MM.1S (cell line): ENCODE data around the gene LDLRAD4.

Experiments used
- DNase-seq: peaks from one replicate; pipeline ENCODE4 v3.0.0-alpha.2; 2015
- H2AFZ ChIP-seq: fragments of 300-600 bp; sonication (generic); 2 replicates; pipeline ENCODE4 v1.6.0; 2016; ENCODE audit warnings: antibody characterized with exemption, low read length
- H3F3A ChIP-seq: fragments of 300-600 bp; sonication (generic); 2 replicates; pipeline ENCODE4 v1.6.1; 2016; ENCODE audit warnings: mild to moderate bottlenecking, antibody characterized with exemption, low read length, moderate library complexity, mixed read lengths; ENCODE audit not compliant: insufficient read depth
- H3K27ac ChIP-seq: fragments of 300-600 bp; sonication (generic); 2 replicates; pipeline ENCODE4 v1.5.1; 2016; ENCODE audit warnings: mild to moderate bottlenecking, low read length
- H3K27me3 ChIP-seq: fragments of 300-600 bp; sonication (generic); replicated peaks from 2 replicates; pipeline ENCODE4 v1.6.0; 2016; ENCODE audit warnings: low read length; ENCODE audit not compliant: insufficient read depth
- H3K36me3 ChIP-seq: fragments of 300-600 bp; sonication (generic); replicated peaks from 2 replicates; pipeline ENCODE4 v1.6.1; 2016; ENCODE audit warnings: mild to moderate bottlenecking, low read length, mixed read lengths; ENCODE audit not compliant: insufficient read depth
- H3K4me1 ChIP-seq: fragments of 300-600 bp; sonication (generic); 2 replicates; pipeline ENCODE4 v1.6.1; 2016; ENCODE audit warnings: low read length, mixed read lengths
- H3K4me2 ChIP-seq: fragments of 300-600 bp; sonication (generic); 2 replicates; pipeline ENCODE4 v1.6.0; 2016; ENCODE audit warnings: low read depth, low read length
- H3K4me3 ChIP-seq: fragments of 300-600 bp; sonication (generic); 2 replicates; pipeline ENCODE4 v1.5.1; 2016; ENCODE audit warnings: low read length, mixed read lengths
- H3K79me2 ChIP-seq: fragments of 300-600 bp; sonication (generic); 2 replicates; pipeline ENCODE4 v1.6.1; 2016; ENCODE audit warnings: mixed run types, low read length, mixed read lengths
- H3K9ac ChIP-seq: fragments of 300-600 bp; sonication (generic); 2 replicates; pipeline ENCODE4 v1.6.1; 2016; ENCODE audit warnings: low read length, mixed read lengths
- H3K9me2 ChIP-seq: fragments of 300-600 bp; sonication (generic); replicated peaks from 2 replicates; pipeline ENCODE4 v1.6.1; 2016; ENCODE audit warnings: mild to moderate bottlenecking, low read length, mixed read lengths; ENCODE audit not compliant: insufficient read depth
- H3K9me3 ChIP-seq: fragments of 300-600 bp; sonication (generic); replicated peaks from 2 replicates; pipeline ENCODE4 v1.6.1; 2016; ENCODE audit warnings: mild to moderate bottlenecking, low read length, mixed read lengths; ENCODE audit not compliant: insufficient read depth
- H4K20me1 ChIP-seq: fragments of 300-600 bp; sonication (generic); 2 replicates; pipeline ENCODE4 v1.6.1; 2016; ENCODE audit warnings: mild to moderate bottlenecking, low read length, moderate library complexity, mixed read lengths; ENCODE audit not compliant: insufficient read depth
- EZH2 ChIP-seq: fragments of 300-600 bp; sonication (generic); optimal IDR thresholded peaks from 2 replicates; pipeline ENCODE3; 2017; ENCODE audit warnings: low read depth, mild to moderate bottlenecking, antibody characterized with exemption, low read length, mixed read lengths
- EZH2phosphoT487 ChIP-seq: fragments of 300-600 bp; sonication (generic); IDR thresholded peaks from 2 replicates; pipeline ENCODE4 v1.6.1; 2018; ENCODE audit warnings: antibody characterized with exemption, low read length
- TF ChIP-seq, protein P1 (sequence below): fragments of 300-600 bp; sonication (generic); IDR thresholded peaks from 2 replicates; pipeline ENCODE4 v1.5.1; 2016; ENCODE audit warnings: antibody characterized with exemption, low read length, mixed read lengths

LDLRAD4 gene

DNA sequence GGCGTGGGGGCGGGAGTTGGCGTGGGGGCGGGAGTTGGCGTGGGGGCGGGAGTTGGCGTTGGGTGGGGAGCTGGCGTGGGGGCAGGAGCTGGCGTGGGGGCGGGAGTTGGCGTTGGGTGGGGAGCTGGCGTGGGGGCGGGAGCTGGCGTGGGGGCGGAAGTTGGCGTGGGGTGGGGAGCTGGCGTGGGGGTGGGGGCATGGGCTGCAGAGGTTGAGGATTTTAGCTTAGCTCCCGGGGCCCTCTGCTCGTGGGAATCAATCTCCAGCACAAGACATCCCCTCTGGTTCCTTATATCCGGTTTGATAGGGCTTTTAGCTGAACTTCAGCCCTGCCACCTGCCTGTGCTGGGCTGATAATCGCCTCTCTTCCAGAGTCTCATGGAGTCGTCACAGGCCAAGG, 177.0 kb downstream of the LDLRAD4 start:
- no peaks in the 10 kb centered on the region for H3K4me1 ChIP-seq
- no peaks in the 10 kb centered on the region for H3K9me2 ChIP-seq
- no peak overlapping the region for H2AFZ ChIP-seq
- H3K4me3 ChIP-seq = no peak overlapping the region
- H4K20me1 ChIP-seq = no peaks in the 10 kb centered on the region
- no peak overlapping the region for H3K9ac ChIP-seq
- TF ChIP-seq EZH2 (no peak), EZH2phosphoT487 (no peak)
- TF ChIP-seq, protein P1, sequence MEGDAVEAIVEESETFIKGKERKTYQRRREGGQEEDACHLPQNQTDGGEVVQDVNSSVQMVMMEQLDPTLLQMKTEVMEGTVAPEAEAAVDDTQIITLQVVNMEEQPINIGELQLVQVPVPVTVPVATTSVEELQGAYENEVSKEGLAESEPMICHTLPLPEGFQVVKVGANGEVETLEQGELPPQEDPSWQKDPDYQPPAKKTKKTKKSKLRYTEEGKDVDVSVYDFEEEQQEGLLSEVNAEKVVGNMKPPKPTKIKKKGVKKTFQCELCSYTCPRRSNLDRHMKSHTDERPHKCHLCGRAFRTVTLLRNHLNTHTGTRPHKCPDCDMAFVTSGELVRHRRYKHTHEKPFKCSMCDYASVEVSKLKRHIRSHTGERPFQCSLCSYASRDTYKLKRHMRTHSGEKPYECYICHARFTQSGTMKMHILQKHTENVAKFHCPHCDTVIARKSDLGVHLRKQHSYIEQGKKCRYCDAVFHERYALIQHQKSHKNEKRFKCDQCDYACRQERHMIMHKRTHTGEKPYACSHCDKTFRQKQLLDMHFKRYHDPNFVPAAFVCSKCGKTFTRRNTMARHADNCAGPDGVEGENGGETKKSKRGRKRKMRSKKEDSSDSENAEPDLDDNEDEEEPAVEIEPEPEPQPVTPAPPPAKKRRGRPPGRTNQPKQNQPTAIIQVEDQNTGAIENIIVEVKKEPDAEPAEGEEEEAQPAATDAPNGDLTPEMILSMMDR = no peak
- no peak overlapping the region for H3K27ac ChIP-seq
- no peaks in the 10 kb centered on the region for H3K36me3 ChIP-seq
- H3F3A ChIP-seq = no peaks in the 10 kb centered on the region
- H3K27me3 ChIP-seq = no peaks in the 10 kb centered on the region
- DNase-seq = no peak
- no peaks in the 10 kb centered on the region for H3K9me3 ChIP-seq
- no peak overlapping the region for H3K4me2 ChIP-seq
- H3K79me2 ChIP-seq = no peaks in the 10 kb centered on the region

DNA sequence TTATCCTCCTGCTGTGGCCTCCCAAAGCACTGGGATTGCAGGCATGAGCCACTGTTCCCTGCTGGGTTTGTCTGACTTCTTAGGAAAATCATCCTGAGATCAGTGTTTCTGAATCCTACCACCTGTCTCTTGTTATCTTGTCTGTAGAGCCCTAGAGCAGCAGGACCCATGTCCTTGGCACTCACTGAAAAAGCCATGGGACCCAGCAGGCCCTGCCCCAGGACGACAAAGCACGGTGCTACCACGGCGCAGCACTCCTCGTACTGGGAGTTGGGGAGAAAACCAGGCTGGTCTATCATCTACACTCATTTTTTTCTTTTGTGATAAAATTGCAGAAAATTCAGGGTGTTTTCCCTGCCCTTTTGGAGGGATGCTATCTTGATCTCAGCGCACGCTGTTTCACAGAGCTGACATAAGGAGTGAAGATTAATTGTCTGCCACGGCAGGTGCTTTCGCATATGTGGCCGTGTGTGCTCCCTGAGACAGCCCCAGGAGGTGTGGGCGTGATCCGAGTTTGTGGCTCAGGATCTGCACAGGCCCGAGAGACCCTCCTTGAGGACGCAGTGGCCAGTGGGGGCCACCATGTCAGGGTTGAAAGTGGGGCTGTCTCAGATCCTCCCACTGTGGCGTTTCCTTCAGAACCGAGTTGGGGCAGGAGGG, 179.1 kb downstream of the LDLRAD4 start:
- no peak overlapping the region for H3K27ac ChIP-seq
- no peak overlapping the region for H2AFZ ChIP-seq
- H3K4me2 ChIP-seq = no peak overlapping the region
- H3F3A ChIP-seq = no peaks in the 10 kb centered on the region
- no peaks in the 10 kb centered on the region for H3K36me3 ChIP-seq
- H3K27me3 ChIP-seq = no peaks in the 10 kb centered on the region
- H3K79me2 ChIP-seq = no peaks in the 10 kb centered on the region
- H3K4me3 ChIP-seq = no peak overlapping the region
- no peaks in the 10 kb centered on the region for H3K9me3 ChIP-seq
- H4K20me1 ChIP-seq = no peaks in the 10 kb centered on the region
- no peak for DNase-seq
- TF ChIP-seq, protein P1 = no peak
- TF ChIP-seq EZH2 (no peak), EZH2phosphoT487 (no peak)
- H3K4me1 ChIP-seq = no peaks in the 10 kb centered on the region
- no peaks in the 10 kb centered on the region for H3K9me2 ChIP-seq
- H3K9ac ChIP-seq = no peak overlapping the region

DNA sequence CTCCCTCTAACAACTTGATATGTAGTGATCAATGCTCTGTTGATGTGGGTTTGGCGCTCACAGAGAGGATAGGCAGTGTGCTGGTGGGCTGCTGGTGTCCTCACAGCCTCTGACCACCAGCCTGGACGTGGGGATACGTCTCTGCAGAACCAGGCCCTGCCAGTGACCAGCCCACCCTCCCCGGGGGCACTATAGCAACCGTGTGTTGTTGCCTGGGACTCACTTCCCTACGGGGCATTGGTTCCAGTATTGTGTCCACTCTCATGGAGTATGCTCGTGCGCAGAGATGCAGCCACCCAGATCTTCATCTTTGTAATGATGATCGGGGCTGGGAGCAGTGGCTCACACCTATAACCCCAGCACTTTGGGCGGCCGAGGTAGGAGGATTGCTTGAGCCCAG, 180.1 kb downstream of the LDLRAD4 start:
- no peaks in the 10 kb centered on the region for H3K36me3 ChIP-seq
- no peaks in the 10 kb centered on the region for H3F3A ChIP-seq
- DNase-seq = no peak
- no peak overlapping the region for H3K27ac ChIP-seq
- H4K20me1 ChIP-seq = no peaks in the 10 kb centered on the region
- H3K27me3 ChIP-seq = no peaks in the 10 kb centered on the region
- no peaks in the 10 kb centered on the region for H3K9me2 ChIP-seq
- TF ChIP-seq EZH2phosphoT487 (no peak), EZH2 (no peak)
- TF ChIP-seq, protein P1 = no peak
- H3K4me1 ChIP-seq = no peaks in the 10 kb centered on the region
- no peak overlapping the region for H2AFZ ChIP-seq
- H3K9ac ChIP-seq = no peak overlapping the region
- no peaks in the 10 kb centered on the region for H3K79me2 ChIP-seq
- H3K9me3 ChIP-seq = no peaks in the 10 kb centered on the region
- no peak overlapping the region for H3K4me2 ChIP-seq
- no peak overlapping the region for H3K4me3 ChIP-seq
